ENCODE results near the gene ASPN.

ASPN gene

DNA sequence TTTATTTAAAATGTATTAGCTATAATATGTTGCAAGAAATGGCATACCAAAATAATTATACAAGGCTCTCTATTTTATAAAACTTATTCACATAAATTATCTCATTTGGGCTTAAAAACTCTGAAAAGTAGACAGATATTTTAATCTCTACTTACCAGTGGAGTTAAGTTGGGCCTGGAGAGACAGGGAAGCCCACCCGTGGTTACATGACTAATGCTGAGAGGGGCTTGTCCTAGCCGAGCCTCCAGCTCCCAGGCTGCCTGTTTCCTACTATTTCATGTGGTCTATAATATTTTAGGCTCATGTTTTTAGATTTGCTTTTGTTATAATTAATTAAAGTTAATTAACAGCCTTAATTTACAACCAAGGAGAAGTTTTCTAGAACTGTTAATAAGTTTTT is 20.9 kb upstream of the ASPN start:
- no peak for DNase-seq

DNA sequence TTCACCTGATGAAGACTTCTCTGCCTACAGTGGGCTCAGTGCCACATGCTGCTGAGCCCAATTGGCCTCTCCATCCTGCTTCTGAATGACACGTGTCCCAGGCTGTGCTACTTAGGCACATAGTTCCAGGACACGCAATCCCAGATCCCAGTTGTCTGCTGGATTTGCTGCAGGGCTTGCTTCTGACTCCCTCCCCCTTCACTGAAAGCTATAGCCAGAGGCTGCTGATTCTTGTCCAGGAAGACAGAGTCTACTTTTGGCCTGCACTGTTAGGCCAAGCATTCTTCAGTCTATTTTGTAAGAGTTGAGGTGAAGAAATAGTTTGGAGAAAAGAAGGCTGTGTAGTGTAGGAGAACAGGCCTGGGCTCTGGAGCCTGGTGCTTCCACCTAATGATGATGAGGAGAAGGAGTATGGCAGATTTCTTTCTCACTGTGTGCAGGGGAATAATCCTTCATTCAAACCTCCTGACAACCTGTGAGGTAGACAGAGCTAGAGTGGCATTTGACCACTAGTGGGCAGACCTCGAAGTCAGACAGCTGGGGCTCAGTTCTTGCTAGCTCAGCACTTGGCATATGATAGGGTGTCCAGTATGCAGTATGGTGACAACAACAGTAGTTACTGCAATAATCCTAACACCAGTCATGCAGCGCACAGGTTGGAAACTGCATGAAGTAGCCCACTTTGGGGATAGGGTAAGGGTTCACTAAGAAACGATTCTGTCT is 19.5 kb upstream of the ASPN start:
- peak in 1 of 2 donors; percentile 5 for DNase-seq

DNA sequence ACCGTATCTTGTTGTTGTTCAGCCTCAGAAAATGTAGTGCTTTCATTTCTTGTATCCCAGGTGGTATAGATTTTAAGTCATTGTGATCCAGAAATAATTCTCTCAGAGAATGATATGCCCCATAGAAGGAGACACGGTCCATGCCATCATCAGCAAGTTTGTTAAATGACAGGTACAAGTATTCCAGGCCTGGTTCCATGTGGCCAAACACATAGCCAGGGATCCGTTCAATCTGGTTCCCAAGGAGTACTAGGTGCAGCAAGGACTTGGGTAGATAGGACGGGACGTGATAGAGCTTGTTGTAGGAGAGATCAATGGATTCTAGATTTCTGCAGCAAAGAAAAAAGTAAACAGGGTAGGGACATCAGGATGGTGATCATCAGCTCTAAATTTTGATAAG is 18.4 kb upstream of the ASPN start:
- no peak for DNase-seq

DNA sequence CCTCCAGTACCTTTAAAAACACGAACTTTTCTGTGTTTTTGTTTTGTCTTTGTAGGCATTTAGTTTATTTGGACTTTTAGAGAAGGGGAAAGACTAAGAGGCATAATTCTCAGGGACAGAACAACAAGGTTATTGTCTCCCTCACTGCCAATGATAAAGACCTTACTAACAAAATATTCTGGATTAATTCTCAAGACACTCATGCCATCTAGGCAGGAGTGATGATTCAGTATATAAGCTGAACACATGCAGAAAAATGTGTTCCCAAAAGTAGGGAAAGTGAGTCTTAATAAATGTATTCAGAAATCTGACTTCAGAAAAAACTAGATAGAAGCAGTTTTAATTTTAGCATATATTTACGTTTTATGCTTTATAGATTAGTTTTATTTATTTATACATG is 17.4 kb upstream of the ASPN start:
- no peak for DNase-seq

- DNase-seq = no peak
These were observed 14.3 kb upstream of the ASPN start for GRCh38 chr9:92496396-92497176.

GRCh38 chr9:92494856-92495255 is 12.6 kb upstream of the ASPN start:
- DNase-seq = no peak

GRCh38 chr9:92493749-92494387 is 11.6 kb upstream of the ASPN start:
- DNase-seq = no peak

GRCh38 chr9:92492781-92493401 is 10.6 kb upstream of the ASPN start:
- no peak for DNase-seq

DNA sequence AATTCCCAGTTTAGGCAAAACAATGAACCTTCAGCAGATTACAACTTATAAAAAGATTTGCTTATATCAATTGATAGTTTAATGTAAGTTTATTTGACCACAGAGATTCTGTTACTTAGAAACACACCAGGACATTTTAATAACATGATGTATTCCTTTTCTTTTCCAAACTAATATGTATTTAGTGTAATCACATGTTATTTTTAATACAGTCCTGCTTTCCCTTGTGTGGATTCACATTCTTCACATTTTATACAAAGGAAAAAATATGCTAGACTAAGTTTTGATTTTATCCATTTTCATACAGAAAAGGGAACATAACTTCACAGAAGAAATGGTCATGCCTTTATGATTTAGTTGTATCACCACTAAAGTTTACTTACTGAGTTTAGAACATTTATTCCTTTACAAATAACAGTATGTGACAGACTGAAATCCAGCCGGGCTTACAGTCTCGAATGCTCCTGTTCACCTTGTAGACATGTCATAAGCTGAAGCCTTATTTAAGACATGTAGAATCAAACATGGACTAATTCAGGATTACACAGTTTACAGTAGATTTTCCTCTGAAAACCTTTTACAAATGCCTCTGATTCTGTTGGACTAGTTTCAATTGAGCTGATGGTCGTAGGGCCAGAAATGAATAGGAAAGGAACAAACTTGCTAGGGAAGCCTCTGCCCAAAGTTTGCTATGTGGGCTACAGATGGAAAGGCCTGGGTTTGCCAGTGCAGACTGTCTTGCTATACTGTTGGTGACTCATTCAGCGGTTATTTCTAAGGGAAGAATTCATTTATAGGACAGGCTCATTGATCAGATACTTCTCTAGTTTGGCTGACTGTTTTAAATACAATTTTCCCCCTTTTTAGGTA is 6.6 kb upstream of the ASPN start:
- no peak for DNase-seq

DNA sequence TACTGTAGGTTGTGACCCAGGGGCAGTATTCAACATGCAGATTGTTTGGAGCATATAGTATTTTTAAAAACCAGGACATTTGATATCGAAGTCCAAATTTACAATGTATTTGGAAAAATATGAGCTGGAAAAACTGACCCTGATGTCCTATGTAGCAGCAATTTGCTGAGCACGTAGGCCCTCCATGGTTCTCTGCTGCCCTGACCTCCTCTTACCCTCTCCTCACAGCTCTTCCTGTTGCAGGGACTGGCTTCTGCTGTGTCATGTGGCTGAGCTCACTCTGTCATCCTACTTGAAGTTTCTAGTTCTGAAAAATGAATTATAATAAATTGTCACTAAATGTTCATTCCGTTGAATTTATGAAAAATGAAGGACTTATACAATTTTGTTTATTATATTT is 4.1 kb upstream of the ASPN start:
- DNase-seq = no peak

DNA sequence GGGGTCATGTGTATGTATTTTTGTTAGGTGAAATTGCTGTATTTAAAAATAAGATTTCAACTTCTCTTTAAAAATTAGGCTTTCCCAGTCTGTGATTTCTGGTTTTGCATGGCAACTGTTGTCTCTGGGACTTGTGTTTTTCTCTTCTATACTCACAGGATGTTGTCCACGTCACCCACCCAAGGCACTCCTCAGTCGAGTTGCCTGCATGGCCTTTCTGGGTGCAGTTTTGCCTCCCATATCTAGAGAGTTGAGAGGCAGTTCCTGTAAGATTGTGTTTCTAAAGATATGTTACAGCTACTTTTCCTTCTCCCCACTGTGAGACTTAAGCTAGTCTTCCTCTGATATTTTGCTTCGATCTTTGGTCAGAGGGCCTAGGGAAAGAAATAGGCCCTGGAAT is 2.3 kb upstream of the ASPN start:
- DNase-seq = no peak

- no peak for DNase-seq
These were observed 1.6 kb upstream of the ASPN start for GRCh38 chr9:92483627-92484545.

- no peak for DNase-seq
These were observed 499 bp upstream of the ASPN start for GRCh38 chr9:92482805-92483204.

DNA sequence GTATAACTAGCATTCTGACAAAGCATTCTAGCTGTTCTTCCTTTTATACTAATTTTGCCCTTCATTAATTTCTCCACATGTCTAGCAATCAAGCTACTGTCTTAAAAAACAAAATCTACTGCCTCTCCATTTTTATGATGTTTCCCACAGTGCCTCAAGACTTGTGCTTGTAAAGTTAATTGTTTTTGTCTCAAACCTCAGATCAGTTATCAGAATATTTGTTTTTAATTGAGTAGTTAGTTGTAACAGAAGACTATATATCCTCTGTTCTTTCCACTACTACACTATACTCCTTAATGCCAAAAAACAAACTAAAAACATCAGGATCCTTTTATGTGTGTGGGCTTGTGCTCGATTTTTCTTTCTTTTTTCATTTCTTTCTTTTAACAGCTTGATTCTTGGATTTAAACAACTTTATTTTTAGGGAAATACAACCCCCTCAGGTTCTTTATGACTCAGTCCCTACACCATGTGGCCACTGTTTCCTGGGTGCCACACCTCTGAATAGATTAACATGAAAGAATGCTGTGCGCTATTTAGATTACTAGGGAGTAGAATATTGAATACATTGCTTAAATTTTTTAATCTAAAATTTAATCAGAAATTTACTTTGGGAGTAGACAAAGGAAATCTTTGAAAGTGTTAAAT is 1.2 kb downstream of the ASPN start:
- no peak for DNase-seq

DNA sequence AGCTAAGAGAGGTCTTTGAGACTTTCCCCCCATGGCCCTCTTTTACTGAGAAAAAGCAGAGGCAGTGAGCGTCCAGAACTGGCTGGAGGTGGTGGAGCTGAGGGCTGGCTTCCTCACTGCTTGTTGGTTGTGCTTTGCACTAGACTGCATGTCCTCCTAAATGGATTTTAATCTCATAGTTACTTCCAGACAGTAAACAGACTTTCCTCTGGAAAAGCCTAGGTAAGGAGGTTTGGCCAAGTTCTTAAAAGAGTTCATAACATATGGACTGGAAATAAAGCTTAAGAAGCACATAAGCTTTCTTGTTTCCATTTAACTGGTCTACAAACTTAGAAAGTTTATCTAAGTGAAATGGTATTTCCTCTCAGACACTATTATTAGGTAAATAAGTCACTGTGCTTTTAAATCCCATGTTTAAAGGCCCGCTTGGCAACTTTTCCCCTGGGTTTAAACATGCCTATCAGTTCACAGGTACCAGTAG is 2.0 kb downstream of the ASPN start:
- no peak for DNase-seq

DNA sequence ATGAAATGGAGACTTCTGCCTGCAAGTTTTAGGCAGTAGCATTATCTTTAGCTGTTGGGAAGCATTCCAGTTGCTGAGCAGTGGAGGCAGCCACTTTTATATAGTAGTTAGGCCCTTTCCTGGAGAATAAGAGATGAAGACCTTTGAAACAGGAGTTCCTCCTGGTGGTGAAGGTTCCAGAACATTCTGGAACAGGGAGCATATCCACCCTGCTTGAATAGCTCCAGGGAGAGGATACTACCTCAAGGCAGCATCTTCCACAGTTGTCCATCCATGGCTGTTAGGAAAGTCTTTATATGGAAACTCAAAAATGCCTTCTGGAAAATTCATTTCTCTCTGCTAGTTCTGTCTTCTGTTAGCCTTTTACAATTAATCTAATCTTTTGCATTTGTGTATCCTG is 3.0 kb downstream of the ASPN start:
- DNase-seq = no peak

DNA sequence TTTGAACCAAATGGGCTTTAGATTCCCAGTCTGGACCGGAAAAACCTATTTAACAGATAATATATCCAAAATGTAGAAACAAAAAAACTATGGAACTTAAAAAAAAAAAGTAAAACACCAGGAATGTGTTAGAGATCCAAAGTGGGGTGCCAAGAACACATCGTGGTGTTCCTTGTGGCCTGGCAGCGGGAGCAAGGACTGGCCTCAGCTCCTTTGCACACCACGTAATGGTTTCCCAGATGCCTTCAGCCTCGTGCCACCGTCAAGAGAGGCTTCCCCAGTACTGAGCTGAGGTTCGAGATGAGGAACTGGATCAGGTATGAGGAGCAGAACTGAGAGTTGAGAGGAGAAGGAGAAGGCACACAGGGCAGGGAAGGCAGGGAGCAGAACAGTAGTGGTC is 3.5 kb downstream of the ASPN start:
- DNase-seq = no peak

DNA sequence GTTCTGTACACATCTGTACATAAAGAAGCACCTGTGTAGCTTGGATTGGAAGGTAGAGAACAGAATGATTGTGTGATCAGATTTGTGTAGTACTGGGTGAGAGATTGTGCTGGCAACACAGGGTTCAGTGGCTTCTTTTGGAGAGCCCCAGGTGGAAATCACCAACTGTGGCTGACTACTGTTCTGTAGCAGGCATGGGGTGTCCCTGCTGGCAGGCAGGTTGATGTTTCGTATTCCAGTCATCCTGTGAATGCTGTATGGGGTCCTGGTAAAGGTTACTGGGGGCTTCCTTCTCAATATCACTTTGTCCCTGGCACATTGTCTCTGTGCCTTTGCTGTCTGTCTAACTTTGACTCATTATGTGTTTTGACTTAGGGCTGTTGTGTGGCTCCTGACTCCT is 5.3 kb downstream of the ASPN start:
- DNase-seq = no peak

- no peak for DNase-seq
These were observed 7.7 kb downstream of the ASPN start for GRCh38 chr9:92474587-92474986.

GRCh38 chr9:92468206-92468605 is 14.1 kb downstream of the ASPN start:
- DNase-seq = no peak

DNA sequence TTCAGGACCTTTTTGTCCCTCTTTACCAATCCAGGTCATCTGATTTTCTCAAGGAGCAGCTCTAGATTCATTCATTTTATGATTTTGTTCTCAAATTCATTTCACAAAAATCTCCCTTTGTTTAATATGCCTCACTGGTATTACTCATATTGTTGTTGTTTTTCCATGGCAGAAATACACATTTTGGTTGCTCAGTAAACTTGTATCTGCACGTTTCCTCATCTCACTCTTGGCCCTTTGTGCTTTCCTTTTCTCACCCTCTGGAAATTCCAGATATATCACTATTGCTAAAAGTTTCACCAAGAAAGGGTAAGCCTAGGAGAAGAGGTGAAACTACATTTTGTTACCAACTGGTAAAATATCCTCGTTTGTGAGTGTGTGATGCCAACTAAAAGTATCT is 14.8 kb downstream of the ASPN start:
- no peak for DNase-seq
